Ectodermal cell (in vitro differentiated cells): ENCODE data around the gene ITFG1.

Experiments
- H3K27ac ChIP-seq: 2 replicates; pipeline ENCODE4 v1.7.0; 2013; ENCODE audit warnings: mild to moderate bottlenecking, low read depth, low read length; ENCODE audit not compliant: insufficient read depth, poor library complexity, severe bottlenecking
- H3K27me3 ChIP-seq: 2 replicates; pipeline ENCODE4 v1.7.0; 2013; ENCODE audit warnings: mild to moderate bottlenecking, low read length; ENCODE audit not compliant: insufficient read depth, control insufficient read depth, poor library complexity, severe bottlenecking
- H3K36me3 ChIP-seq: one replicate; pipeline ENCODE4 v1.7.0; 2013; ENCODE audit warnings: low read length; ENCODE audit not compliant: control insufficient read depth, insufficient read depth
- H3K4me1 ChIP-seq: one replicate; pipeline ENCODE4 v1.7.0; 2013; ENCODE audit warnings: low read length; ENCODE audit not compliant: control insufficient read depth, insufficient read depth
- H3K4me3 ChIP-seq: 2 replicates; pipeline ENCODE4 v1.7.0; 2013; ENCODE audit warnings: low read depth, low read length, control low read depth; ENCODE audit not compliant: insufficient read depth
- H3K9me3 ChIP-seq: 2 replicates; pipeline ENCODE4 v1.7.0; 2013; ENCODE audit warnings: mild to moderate bottlenecking, low read length, moderate library complexity; ENCODE audit not compliant: control insufficient read depth
- WGBS, 2 experiments: methylation state at CpG; one replicate each; pipeline ENCODE4 v1.1.7; 2013; ENCODE audit warnings: missing lambda C conversion rate in 2 of 2; 5-methylcytosine and 5-hydroxymethylcytosine counted together

Gene ITFG1

GRCh38 chr16:47310792-47311211 lies 150.1 kb downstream of the ITFG1 start:
- peaks cover 4% of the 10 kb centered on the region for H3K4me1 ChIP-seq
- H3K27ac ChIP-seq, result no peak overlapping the region
- H3K4me3 ChIP-seq, result no peak overlapping the region
- no peaks in the 10 kb centered on the region for H3K36me3 ChIP-seq
- H3K9me3 ChIP-seq, result no peaks in the 10 kb centered on the region
- H3K27me3 ChIP-seq, result no peaks in the 10 kb centered on the region
- WGBS, 2 experiments, result 80 to 100% methylated on average over 1 of the region's 1 CpG

GRCh38 chr16:47309581-47310312 lies 151.1 kb downstream of the ITFG1 start:
- H3K4me3 ChIP-seq, result no peak overlapping the region
- H3K36me3 ChIP-seq, result no peaks in the 10 kb centered on the region
- 84% methylated on average over 4 of the region's 4 CpGs for WGBS, 2 experiments
- no peaks in the 10 kb centered on the region for H3K9me3 ChIP-seq
- peaks cover 4% of the 10 kb centered on the region for H3K4me1 ChIP-seq
- no peaks in the 10 kb centered on the region for H3K27me3 ChIP-seq
- no peak overlapping the region for H3K27ac ChIP-seq

- Histone ChIP-seq H3K9me3 (no peaks in the 10 kb centered on the region), H3K36me3 (no peaks in the 10 kb centered on the region), H3K27ac (no peak overlapping the region), H3K27me3 (no peaks in the 10 kb centered on the region), H3K4me3 (no peak overlapping the region), H3K4me1 (peaks cover 4% of the 10 kb centered on the region)
- 90 to 97% methylated on average over 2 to 3 of the region's 3 CpGs for WGBS, 2 experiments
These were observed 152.3 kb downstream of the ITFG1 start for GRCh38 chr16:47308601-47309000.

GRCh38 chr16:47304563-47304962 lies 156.3 kb downstream of the ITFG1 start:
- 86 to 100% methylated on average over 1 of the region's 1 CpG for WGBS, 2 experiments
- Histone ChIP-seq H3K36me3 (no peaks in the 10 kb centered on the region), H3K27me3 (no peaks in the 10 kb centered on the region), H3K4me1 (no peaks in the 10 kb centered on the region), H3K4me3 (no peak overlapping the region), H3K27ac (no peak overlapping the region), H3K9me3 (no peaks in the 10 kb centered on the region)

GRCh38 chr16:47299587-47299986 lies 161.3 kb downstream of the ITFG1 start:
- Histone ChIP-seq H3K36me3 (no peaks in the 10 kb centered on the region), H3K27ac (no peak overlapping the region), H3K4me1 (no peaks in the 10 kb centered on the region), H3K4me3 (no peak overlapping the region), H3K9me3 (no peaks in the 10 kb centered on the region), H3K27me3 (no peaks in the 10 kb centered on the region)
- 94% methylated on average over 6 of the region's 6 CpGs for WGBS, 2 experiments

- Histone ChIP-seq H3K4me1 (no peaks in the 10 kb centered on the region), H3K27me3 (no peaks in the 10 kb centered on the region), H3K27ac (no peak overlapping the region), H3K36me3 (no peaks in the 10 kb centered on the region), H3K4me3 (no peak overlapping the region), H3K9me3 (no peaks in the 10 kb centered on the region)
- 88 to 95% methylated on average over 3 to 5 of the region's 5 CpGs for WGBS, 2 experiments
These were observed 175.9 kb downstream of the ITFG1 start for GRCh38 chr16:47284999-47285398.

- H3K4me1 ChIP-seq, result no peaks in the 10 kb centered on the region
- 92 to 94% methylated on average over 5 of the region's 5 CpGs for WGBS, 2 experiments
- no peaks in the 10 kb centered on the region for H3K36me3 ChIP-seq
- H3K9me3 ChIP-seq, result no peaks in the 10 kb centered on the region
- H3K27ac ChIP-seq, result no peak overlapping the region
- no peaks in the 10 kb centered on the region for H3K27me3 ChIP-seq
- H3K4me3 ChIP-seq, result no peak overlapping the region
These were observed 182.4 kb downstream of the ITFG1 start for GRCh38 chr16:47278306-47278970.

- no peak overlapping the region for H3K27ac ChIP-seq
- no peaks in the 10 kb centered on the region for H3K27me3 ChIP-seq
- H3K4me3 ChIP-seq, result no peak overlapping the region
- no peaks in the 10 kb centered on the region for H3K9me3 ChIP-seq
- H3K36me3 ChIP-seq, result no peaks in the 10 kb centered on the region
- H3K4me1 ChIP-seq, result no peaks in the 10 kb centered on the region
- 100% methylated on average over 1 of the region's 1 CpG for WGBS, 2 experiments
These were observed 184.3 kb downstream of the ITFG1 start for GRCh38 chr16:47276522-47276921.

GRCh38 chr16:47262938-47263337 lies 197.9 kb downstream of the ITFG1 start:
- H3K9me3 ChIP-seq, result no peaks in the 10 kb centered on the region
- H3K27me3 ChIP-seq, result no peaks in the 10 kb centered on the region
- no peak overlapping the region for H3K27ac ChIP-seq
- no peaks in the 10 kb centered on the region for H3K4me1 ChIP-seq
- WGBS, 2 experiments, result 83 to 93% methylated on average over 2 of the region's 2 CpGs
- H3K36me3 ChIP-seq, result peaks cover 5% of the 10 kb centered on the region
- H3K4me3 ChIP-seq, result no peak overlapping the region

- Histone ChIP-seq H3K36me3 (peaks cover 9% of the 10 kb centered on the region), H3K9me3 (no peaks in the 10 kb centered on the region), H3K27me3 (no peaks in the 10 kb centered on the region), H3K27ac (no peak overlapping the region), H3K4me1 (no peaks in the 10 kb centered on the region), H3K4me3 (no peak overlapping the region)
- 92 to 93% methylated on average over 11 of the region's 11 CpGs for WGBS, 2 experiments
These were observed 200.4 kb downstream of the ITFG1 start for GRCh38 chr16:47260503-47260902.
